A549 (cell line): Measurements from ENCODE around the gene LYZL6. TPM values are rescaled to one million over a fixed set of nuclear protein-coding genes. Genes with fewer than 3 reads are reported as not detected.

Source experiments
- ATAC-seq, 2 experiments: fragments of 200-7000 bp in 1 of 2; fragments of >200 bp in 1 of 2; cut with Nextera tagmentation in 1 of 2; cut with Tn5 transposase in 1 of 2; 3 replicates each; pipeline versions ENCODE4 v1.8.0 to v1.9.1; 2018 to 2020; ENCODE audit warnings: mild to moderate bottlenecking in 1 of 2, moderate library complexity in 1 of 2
- CTCF ChIA-PET: fragments of 300-600 bp; sonication (Branson Sonifier 250); formaldehyde crosslinking; extraction: SDS; loops from one replicate; lab custom pipeline; 2021; ENCODE audit warnings: antibody characterized with exemption, inconsistent platforms; lab: Yijun Ruan, JAX
- POLR2A ChIA-PET: fragments of 350-600 bp; formaldehyde crosslinking; extraction: SDS; loops from one replicate; lab custom pipeline; 2021; ENCODE audit warnings: antibody characterized with exemption, inconsistent platforms; lab: Yijun Ruan, JAX
- DNase-seq, 2 experiments: peaks; one replicate each; pipeline versions ENCODE4 v3.0.0 to v3.0.0-alpha.2; 2011 to 2016; ENCODE audit warnings: low read depth in 1 of 2, low spot score in 1 of 2
- FAIRE-seq: peaks from 2 replicates; lab custom pipeline; 2011; peaks lifted over from hg19 to GRCh38; lab: Jason Lieb, UNC
- H3K27ac ChIP-seq, 2 experiments: fragments of >200 bp; sonication (Bioruptor Twin); formaldehyde crosslinking; 3 replicates each; pipeline ENCODE4 v1.5.1; 2016 to 2017
- H3K4me1 ChIP-seq: fragments of >200 bp; sonication (Bioruptor Twin); formaldehyde crosslinking; 3 replicates; pipeline ENCODE4 v1.6.1; 2016
- H3K4me2 ChIP-seq: fragments of >200 bp; sonication (Bioruptor Twin); formaldehyde crosslinking; 3 replicates; pipeline ENCODE4 v1.6.1; 2016
- H3K4me3 ChIP-seq: fragments of >200 bp; sonication (Bioruptor Twin); formaldehyde crosslinking; 3 replicates; pipeline ENCODE4 v1.5.1; 2016
- H3K9me3 ChIP-seq: fragments of >200 bp; sonication (Bioruptor Twin); formaldehyde crosslinking; 3 replicates; pipeline ENCODE4 v1.6.1; 2016
- BCL3 ChIP-seq: fragments of >200 bp; sonication (Bioruptor Twin); formaldehyde crosslinking; IDR thresholded peaks from 3 replicates; pipeline ENCODE4 v1.6.1; 2016
- E2F6 ChIP-seq: IDR thresholded peaks from 2 replicates; pipeline ENCODE4 v1.6.1; 2012; ENCODE audit warnings: low read depth, borderline replicate concordance
- EHF ChIP-seq: fragments of 250-450 bp; sonication (Bioruptor Pico); IDR thresholded peaks from 2 replicates; pipeline ENCODE4 v1.5.0; 2020; ENCODE audit warnings: mild to moderate bottlenecking
- EP300 ChIP-seq, 2 experiments: fragments of >200 bp; sonication (Bioruptor Twin); formaldehyde crosslinking; IDR thresholded peaks; 2 replicates in 1 of 2; 3 replicates in 1 of 2; pipeline ENCODE4 v1.6.1; 2016 to 2017
- ESRRA ChIP-seq: fragments of 150-350 bp; IDR thresholded peaks from 2 replicates; pipeline ENCODE4 v1.6.1; 2014; ENCODE audit warnings: mild to moderate bottlenecking, low read length, borderline replicate concordance
- FOSL2 ChIP-seq, 2 experiments: fragments of 450-650 bp in 1 of 2; fragments of >200 bp in 1 of 2; sonication (Bioruptor Twin) in 1 of 2; formaldehyde crosslinking; IDR thresholded peaks; 2 replicates each; pipeline versions ENCODE4 v1.5.0 to v1.6.1; 2016 to 2020; ENCODE audit warnings: mild to moderate bottlenecking in 1 of 2, moderate library complexity in 1 of 2
- HEYL ChIP-seq: fragments of 250-450 bp; sonication (Bioruptor Pico); IDR thresholded peaks from 2 replicates; pipeline ENCODE4 v1.8.0; 2021; ENCODE audit warnings: mild to moderate bottlenecking, moderate library complexity
- HOXA7 ChIP-seq: fragments of 250-450 bp; sonication (Bioruptor Pico); IDR thresholded peaks from 2 replicates; pipeline ENCODE4 v1.5.0; 2020; ENCODE audit warnings: mild to moderate bottlenecking, moderate library complexity
- MAFK ChIP-seq: fragments of 450-650 bp; IDR thresholded peaks from 2 replicates; pipeline ENCODE4 v1.6.1; 2014; ENCODE audit not compliant: partially characterized antibody
- MYC ChIP-seq: IDR thresholded peaks from 2 replicates; pipeline ENCODE4 v1.6.1; 2012; ENCODE audit warnings: mild to moderate bottlenecking, inconsistent platforms, low read length, improper control_type of control experiment, borderline replicate concordance
- PBX3 ChIP-seq: IDR thresholded peaks from 2 replicates; pipeline ENCODE4 v1.6.1; 2012
- PHF8 ChIP-seq: fragments of 200-600 bp; sonication (generic); IDR thresholded peaks from 2 replicates; pipeline ENCODE4 v1.6.1; 2016; ENCODE audit warnings: low read depth, mild to moderate bottlenecking, antibody characterized with exemption, moderate library complexity, borderline replicate concordance
- RAD21 ChIP-seq, 2 experiments: fragments of >200 bp in 1 of 2; sonication (Bioruptor Twin) in 1 of 2; formaldehyde crosslinking in 1 of 2; IDR thresholded peaks in 1 of 2; conservative IDR thresholded peaks in 1 of 2; 2 replicates in 1 of 2; 3 replicates in 1 of 2; pipeline ENCODE4 v1.6.1; 2012 to 2018; ENCODE audit warnings: inconsistent platforms in 1 of 2
- REST ChIP-seq: fragments of 200-600 bp; sonication (generic); IDR thresholded peaks from 2 replicates; pipeline ENCODE4 v1.6.1; 2016; ENCODE audit warnings: antibody characterized with exemption, mild to moderate bottlenecking, moderate library complexity
- ZC3H11A ChIP-seq: fragments of 450-650 bp; IDR thresholded peaks from 2 replicates; pipeline ENCODE4 v1.6.1; 2014; ENCODE audit warnings: antibody characterized with exemption, mild to moderate bottlenecking
- ZNF302 ChIP-seq: fragments of 250-450 bp; sonication (Bioruptor Pico); IDR thresholded peaks from 2 replicates; pipeline ENCODE4 v1.9.0; 2021; ENCODE audit warnings: inconsistent platforms, mild to moderate bottlenecking, moderate library complexity
- WGBS: methylation state at CpG from one replicate; pipeline ENCODE4 v1.1.6; 2017; ENCODE audit errors: missing lambda C conversion rate; 5-methylcytosine and 5-hydroxymethylcytosine counted together
- polyA plus RNA-seq, 4 experiments: library from polyadenylated mRNA; depleted of rRNA in 3 of 4; stranded (reverse); fragments of >200 nt; fragmentation: RNase III in 1 of 4; extraction: RNeasy Plus Mini Kit Qiagen cat#74134 plus additional on column Dnase treatment in 1 of 4; gene quantifications; 2 replicates in 3 of 4; 3 replicates in 1 of 4; pipeline ENCODE4 v1.2.3, GENCODE V29; 2011 to 2017

Gene LYZL6
- polyA plus RNA-seq, 2 of the 4 experiments (the other 2 are of a cell fraction), result not detected

- CTCF ChIA-PET, result no interaction called here
- ATAC-seq (no peak), DNase-seq (no peak), FAIRE-seq (no peak)
- Histone ChIP-seq H3K4me2 (no peak overlapping the region), H3K9me3 (no peaks in the 10 kb centered on the region), H3K4me3 (no peak overlapping the region), H3K4me1 (peaks cover 11% of the 10 kb centered on the region), H3K27ac (no peak overlapping the region)
- POLR2A ChIA-PET, result no interaction called here
- no peak for TF ChIP-seq FOSL2 (IDR thresholded peaks at IDR 0.05)
- TF ChIP-seq FOSL2 (CRISPR knock-in tag; IDR thresholded peaks at IDR 0.05), result no peak
- TF ChIP-seq MAFK, result no peak
- no peak for TF ChIP-seq E2F6
- TF ChIP-seq HOXA7 (CRISPR knock-in tag), result no peak
- TF ChIP-seq PBX3, result no peak
- no peak for TF ChIP-seq BCL3
Observed at GRCh38 chr17:35927714-35928113, 15.8 kb downstream of the LYZL6 start.

- no peak for ATAC-seq
- no peak for FAIRE-seq
- POLR2A ChIA-PET, result no interaction called here
- Histone ChIP-seq H3K4me1 (no peaks in the 10 kb centered on the region), H3K27ac (no peak overlapping the region), H3K9me3 (no peaks in the 10 kb centered on the region), H3K4me3 (no peak overlapping the region), H3K4me2 (no peak overlapping the region)
- WGBS, result 88% methylated on average over 6 of the region's 6 CpGs
- no peak for DNase-seq
- no peak for TF ChIP-seq ESRRA
- CTCF ChIA-PET, result interaction anchor here (1.2 to 1.3 kb wide), 3 partner anchors 14 to 225 kb away, joined by 3 to 4 read pairs (median 3); no protein-coding TSS in a partner anchor
Observed at GRCh38 chr17:35923609-35924114, 19.9 kb downstream of the LYZL6 start.

GRCh38 chr17:35920229-35920628, 23.3 kb downstream of the LYZL6 start:
- POLR2A ChIA-PET, result no interaction called here
- Histone ChIP-seq H3K4me2 (no peak overlapping the region), H3K9me3 (no peaks in the 10 kb centered on the region), H3K27ac (no peak overlapping the region), H3K4me3 (no peak overlapping the region), H3K4me1 (no peaks in the 10 kb centered on the region)
- no peak for TF ChIP-seq MAFK
- no peak for TF ChIP-seq RAD21 (conservative IDR thresholded peaks at IDR 0.05 in 1 of 2, IDR thresholded peaks at IDR 0.05 in 1 of 2)
- CTCF ChIA-PET, result no interaction called here
- no peak for DNase-seq
- no peak for ATAC-seq
- no peak for FAIRE-seq
- 95% methylated on average over 1 of the region's 1 CpG for WGBS

GRCh38 chr17:35918665-35919064, 24.8 kb downstream of the LYZL6 start:
- POLR2A ChIA-PET, result no interaction called here
- 0 out of 3 replicates have a peak, but pooled peaks cover 3% of the 10 kb centered on the region for H3K9me3 ChIP-seq

More at GRCh38 chr17:35918665-35919064, 24.8 kb downstream of the LYZL6 start:
- no peak for DNase-seq
- CTCF ChIA-PET, result interaction anchor here (1.1 to 1.5 kb wide), 4 partner anchors 9 to 230 kb away, joined by 3 to 7 read pairs (median 3); no protein-coding TSS in a partner anchor
- 75% methylated on average over 3 of the region's 3 CpGs for WGBS
- TF ChIP-seq HEYL (CRISPR knock-in tag), result no peak
- no peak for TF ChIP-seq MYC
- no peak for TF ChIP-seq ZC3H11A
- no peak for TF ChIP-seq ZNF302 (CRISPR knock-in tag)
- no peak for TF ChIP-seq PHF8
- TF ChIP-seq EHF (CRISPR knock-in tag), result no peak
- no peak for TF ChIP-seq EP300 (IDR thresholded peaks at IDR 0.05)
- no peak for TF ChIP-seq REST
- Histone ChIP-seq H3K4me2 (no peak overlapping the region), H3K4me1 (no peaks in the 10 kb centered on the region), H3K4me3 (no peak overlapping the region), H3K27ac (no peak overlapping the region)
- FAIRE-seq, result no peak
- no peak for ATAC-seq
